ENCODE results near the gene ERC2. TPM values are rescaled to one million over a fixed set of nuclear protein-coding genes. Genes with fewer than 3 reads are reported as not detected.

The ERC2 gene
- total and polyA plus RNA-seq, 9 donors, result 1.2 to 9.4 (median 5.4) TPM

GRCh38 chr3:56303487-56303886 is 164.8 kb downstream of the ERC2 start:
- no peaks in the 10 kb centered on the region for H3K4me1 ChIP-seq (ENCODE audit: insufficient read depth)
- no peaks in the 10 kb centered on the region for H3K9me3 ChIP-seq
- DNase-seq, result no peak
- 44 to 53% (median 50%) methylated on average over 5 of the region's 5 CpGs for WGBS, 3 donors
- H3K27ac ChIP-seq, result no peak overlapping the region
- no peaks in the 10 kb centered on the region for H3K27me3 ChIP-seq
- TF ChIP-seq POLR2A (IDR thresholded peaks at IDR 0.05) (no peak), CTCF (IDR thresholded peaks at IDR 0.05) (no peak), EP300 (IDR thresholded peaks at IDR 0.05) (no peak)
- H3K36me3 ChIP-seq, result no peaks in the 10 kb centered on the region
- intact Hi-C loops (cut with DNase I), result no loop called here
- H3K4me3 ChIP-seq, result no peak overlapping the region

GRCh38 chr3:56302417-56302816 is 165.8 kb downstream of the ERC2 start:
- TF ChIP-seq CTCF (IDR thresholded peaks at IDR 0.05) (no peak), POLR2A (IDR thresholded peaks at IDR 0.05) (no peak), EP300 (IDR thresholded peaks at IDR 0.05) (no peak)
- intact Hi-C loops (cut with DNase I), result no loop called here
- 91 to 97% (median 93%) methylated on average over 2 of the region's 2 CpGs for WGBS, 3 donors
- H3K9me3 ChIP-seq, result no peaks in the 10 kb centered on the region
- DNase-seq, result no peak
- no peak overlapping the region for H3K4me3 ChIP-seq
- no peak overlapping the region for H3K27ac ChIP-seq
- H3K36me3 ChIP-seq, result no peaks in the 10 kb centered on the region
- no peaks in the 10 kb centered on the region for H3K4me1 ChIP-seq (ENCODE audit: insufficient read depth)
- H3K27me3 ChIP-seq, result no peaks in the 10 kb centered on the region

- WGBS, 3 donors, result 73 to 77% (median 74%) methylated on average over 3 of the region's 3 CpGs
- intact Hi-C loops (cut with DNase I), result no loop called here
- no peaks in the 10 kb centered on the region for H3K27me3 ChIP-seq
- H3K36me3 ChIP-seq, result no peaks in the 10 kb centered on the region
- H3K4me3 ChIP-seq, result no peak overlapping the region
- TF ChIP-seq CTCF (IDR thresholded peaks at IDR 0.05) (no peak), POLR2A (IDR thresholded peaks at IDR 0.05) (no peak), EP300 (IDR thresholded peaks at IDR 0.05) (no peak)
- no peak overlapping the region for H3K27ac ChIP-seq
- no peak for DNase-seq
- H3K9me3 ChIP-seq, result no peaks in the 10 kb centered on the region
- H3K4me1 ChIP-seq (ENCODE audit: insufficient read depth), result no peaks in the 10 kb centered on the region
Observed at GRCh38 chr3:56297281-56297840, 170.9 kb downstream of the ERC2 start.

- intact Hi-C loops (cut with DNase I), result no loop called here
- DNase-seq, result no peak
- no peak overlapping the region for H3K27ac ChIP-seq
- no peak for TF ChIP-seq EP300 (IDR thresholded peaks at IDR 0.05)
- TF ChIP-seq CTCF (IDR thresholded peaks at IDR 0.05), result no peak
- TF ChIP-seq POLR2A (IDR thresholded peaks at IDR 0.05), result no peak
- no peak overlapping the region for H3K4me3 ChIP-seq
- no peaks in the 10 kb centered on the region for H3K36me3 ChIP-seq
- H3K9me3 ChIP-seq, result no peaks in the 10 kb centered on the region
- WGBS, 3 donors, result 87 to 91% (median 89%) methylated on average over 5 of the region's 5 CpGs
- no peaks in the 10 kb centered on the region for H3K27me3 ChIP-seq
- no peaks in the 10 kb centered on the region for H3K4me1 ChIP-seq (ENCODE audit: insufficient read depth)
Observed at GRCh38 chr3:56296361-56296760, 171.9 kb downstream of the ERC2 start.

All from ovary (tissue), 9 donors.